ENCODE data around the gene CCDC71. TPM values are rescaled to one million over a fixed set of nuclear protein-coding genes. Genes with fewer than 3 reads are reported as not detected.

CCDC71 gene
- total and polyA plus RNA-seq, 3 donors from 2014 or later: 27.6 to 55.0 (median 34.3) TPM

DNA sequence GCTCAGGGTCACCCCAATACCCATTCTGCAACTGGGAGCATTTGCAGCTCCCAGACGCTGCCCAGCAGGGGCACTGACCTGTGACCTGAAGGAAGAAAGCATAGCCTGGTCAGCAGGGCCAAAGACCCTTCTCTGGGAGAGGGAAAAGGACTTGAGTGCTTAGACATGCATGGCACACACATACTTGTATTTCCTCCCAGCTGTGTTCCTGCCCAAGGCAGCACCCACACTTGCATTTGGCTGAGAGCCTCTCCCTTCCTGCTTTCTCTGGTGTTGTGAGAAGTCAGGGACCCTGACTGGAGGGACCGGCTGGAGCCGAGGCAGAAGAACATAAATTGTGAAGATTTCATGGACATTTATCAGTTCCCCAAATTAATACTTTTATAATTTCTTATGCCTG is 26.1 kb downstream of the CCDC71 start:
- Histone ChIP-seq H3K4me3 (no peak overlapping the region), H3K27me3 (no peaks in the 10 kb centered on the region), H3K36me3 (ENCODE audit: low read depth, missing control alignments) (no peaks in the 10 kb centered on the region), H3K27ac (no peak overlapping the region), H3K9me3 (no peaks in the 10 kb centered on the region), H3K4me1 (peaks cover under 1% of the 10 kb centered on the region)
- intact Hi-C loops (cut with DNase I; ENCODE audit: low total_unique reads): no loop called here
- no peak for TF ChIP-seq POLR2A (IDR thresholded peaks at IDR 0.05)
- TF ChIP-seq, protein P1, sequence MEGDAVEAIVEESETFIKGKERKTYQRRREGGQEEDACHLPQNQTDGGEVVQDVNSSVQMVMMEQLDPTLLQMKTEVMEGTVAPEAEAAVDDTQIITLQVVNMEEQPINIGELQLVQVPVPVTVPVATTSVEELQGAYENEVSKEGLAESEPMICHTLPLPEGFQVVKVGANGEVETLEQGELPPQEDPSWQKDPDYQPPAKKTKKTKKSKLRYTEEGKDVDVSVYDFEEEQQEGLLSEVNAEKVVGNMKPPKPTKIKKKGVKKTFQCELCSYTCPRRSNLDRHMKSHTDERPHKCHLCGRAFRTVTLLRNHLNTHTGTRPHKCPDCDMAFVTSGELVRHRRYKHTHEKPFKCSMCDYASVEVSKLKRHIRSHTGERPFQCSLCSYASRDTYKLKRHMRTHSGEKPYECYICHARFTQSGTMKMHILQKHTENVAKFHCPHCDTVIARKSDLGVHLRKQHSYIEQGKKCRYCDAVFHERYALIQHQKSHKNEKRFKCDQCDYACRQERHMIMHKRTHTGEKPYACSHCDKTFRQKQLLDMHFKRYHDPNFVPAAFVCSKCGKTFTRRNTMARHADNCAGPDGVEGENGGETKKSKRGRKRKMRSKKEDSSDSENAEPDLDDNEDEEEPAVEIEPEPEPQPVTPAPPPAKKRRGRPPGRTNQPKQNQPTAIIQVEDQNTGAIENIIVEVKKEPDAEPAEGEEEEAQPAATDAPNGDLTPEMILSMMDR (IDR thresholded peaks at IDR 0.05): no peak
- DNase-seq: no peak
- 63 to 67% methylated on average over 3 of the region's 3 CpGs for WGBS, 2 donors

DNA sequence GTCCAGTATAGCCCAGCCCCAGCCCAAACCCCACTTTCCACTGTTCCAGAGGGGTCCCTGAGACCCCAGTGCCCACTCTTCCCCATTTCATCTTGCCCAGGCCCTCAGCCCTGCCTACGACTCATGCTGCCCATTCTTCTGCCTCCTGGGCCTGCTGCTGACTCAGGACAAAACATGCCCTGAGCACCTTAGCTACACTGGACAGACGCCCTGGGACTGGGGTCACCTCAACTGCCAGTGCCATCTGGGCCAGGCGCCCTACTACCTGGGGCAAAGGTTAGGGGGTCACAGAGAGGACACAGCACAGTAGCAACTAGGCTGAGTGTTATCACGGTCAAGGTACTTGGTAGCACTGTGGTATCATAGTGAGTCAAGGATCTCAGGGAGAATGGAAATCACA is 30.6 kb downstream of the CCDC71 start:
- H3K9me3 ChIP-seq: no peaks in the 10 kb centered on the region
- H3K27ac ChIP-seq: no peak overlapping the region
- no peaks in the 10 kb centered on the region for H3K36me3 ChIP-seq (ENCODE audit: low read depth, missing control alignments)
- no peak overlapping the region for H3K4me3 ChIP-seq
- TF ChIP-seq, protein P1 (IDR thresholded peaks at IDR 0.05): no peak
- no peak for TF ChIP-seq POLR2A (IDR thresholded peaks at IDR 0.05)
- H3K4me1 ChIP-seq: peaks cover 30% of the 10 kb centered on the region
- intact Hi-C loops (cut with DNase I; ENCODE audit: low total_unique reads): no loop called here
- no peaks in the 10 kb centered on the region for H3K27me3 ChIP-seq
- 81 to 90% methylated on average over 4 of the region's 4 CpGs for WGBS, 2 donors
- DNase-seq: no peak

DNA sequence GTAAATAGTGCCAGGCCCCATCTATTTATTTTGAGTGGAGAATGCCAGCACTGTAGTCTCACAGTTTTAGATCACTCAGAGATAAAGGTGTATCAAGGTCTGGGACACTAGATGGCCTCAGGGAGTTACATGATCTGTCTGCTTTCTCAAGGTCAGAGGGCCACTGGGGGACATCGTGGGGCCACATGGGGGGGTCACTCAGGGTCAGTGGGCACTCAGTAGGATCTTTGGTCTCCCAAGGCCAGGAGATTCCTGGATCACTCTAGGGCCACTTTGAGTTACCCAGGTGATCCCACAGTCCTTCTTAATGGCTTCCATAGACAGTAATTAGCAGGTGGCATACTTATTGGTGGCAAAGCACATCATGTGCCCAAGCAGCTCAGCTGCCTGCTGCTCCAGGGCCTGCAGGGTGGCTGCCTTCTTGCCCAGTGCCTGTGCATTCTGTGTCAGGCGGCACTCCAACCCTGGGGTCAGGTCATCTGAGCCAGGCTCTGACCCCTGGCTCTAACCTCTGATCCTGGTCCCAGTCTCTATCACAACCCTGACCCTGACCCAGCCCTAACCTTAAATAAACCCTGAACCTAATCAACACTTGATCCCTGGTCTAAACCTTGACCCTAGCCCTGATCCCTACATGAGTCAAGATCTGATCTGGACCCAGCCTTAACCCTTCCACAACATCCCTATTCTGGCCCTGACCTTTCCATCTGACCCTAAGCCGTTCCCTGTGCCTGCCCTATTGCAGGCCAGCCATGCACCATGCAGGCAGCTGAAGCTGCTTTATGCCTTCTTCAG is 31.5 kb downstream of the CCDC71 start:
- H3K9me3 ChIP-seq: no peaks in the 10 kb centered on the region

DNA sequence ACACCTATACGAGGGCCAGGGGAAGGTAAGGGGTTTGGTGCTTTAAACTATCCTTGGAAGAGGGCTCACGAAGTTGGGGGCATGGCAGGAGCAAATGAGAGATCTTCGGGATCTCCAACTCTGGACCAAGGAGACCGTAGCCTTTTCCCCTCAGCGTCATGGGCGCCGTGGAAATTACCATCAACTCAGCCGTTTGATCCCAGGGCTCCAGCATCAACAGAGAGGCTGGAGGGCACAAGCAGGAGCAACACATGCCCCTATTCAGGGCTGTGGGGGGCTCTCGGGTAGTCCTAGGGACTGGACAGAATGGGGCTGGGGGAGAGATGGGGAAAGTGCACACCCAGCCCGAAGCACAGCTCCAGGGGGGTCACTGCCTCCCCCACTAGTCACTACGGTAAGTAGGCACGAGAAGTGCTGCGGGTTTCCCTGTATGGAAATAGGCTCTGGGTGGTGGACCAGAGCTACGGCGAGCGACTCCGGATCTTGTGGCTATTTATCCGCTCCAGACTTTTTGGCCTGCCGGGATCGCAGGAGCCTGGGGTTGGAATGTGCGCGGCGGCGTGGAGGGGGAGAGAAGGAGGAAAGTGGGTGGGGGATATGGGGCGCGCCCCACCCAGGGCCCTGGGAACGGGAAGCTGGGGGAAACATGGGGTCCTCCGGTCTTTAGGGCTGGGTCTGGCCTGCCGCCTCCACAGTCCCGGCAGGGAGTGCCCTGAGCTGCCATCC is 32.7 kb downstream of the CCDC71 start:
- intact Hi-C loops (cut with DNase I; ENCODE audit: low total_unique reads): no loop called here
- WGBS, 2 donors: 3 to 4% methylated on average over 21 to 25 of the region's 30 CpGs

More for the DNA sequence above, 31.5 kb downstream of the CCDC71 start:
- no peak for TF ChIP-seq POLR2A (IDR thresholded peaks at IDR 0.05)
- TF ChIP-seq, protein P1 (IDR thresholded peaks at IDR 0.05): no peak
- WGBS, 2 donors: 43 to 48% methylated on average over 3 of the region's 3 CpGs
- Histone ChIP-seq H3K27me3 (no peaks in the 10 kb centered on the region), H3K4me1 (peaks cover 30% of the 10 kb centered on the region), H3K4me3 (no peak overlapping the region), H3K27ac (no peak overlapping the region), H3K36me3 (ENCODE audit: low read depth, missing control alignments) (no peaks in the 10 kb centered on the region)
- intact Hi-C loops (cut with DNase I; ENCODE audit: low total_unique reads): no loop called here
- no peak for DNase-seq

More for the DNA sequence above, 32.7 kb downstream of the CCDC71 start:
- no peaks in the 10 kb centered on the region for H3K36me3 ChIP-seq (ENCODE audit: low read depth, missing control alignments)
- H3K27ac ChIP-seq: peak overlapping the region; percentile 80
- H3K27me3 ChIP-seq: no peaks in the 10 kb centered on the region
- H3K4me1 ChIP-seq: peaks cover 30% of the 10 kb centered on the region
- no peaks in the 10 kb centered on the region for H3K9me3 ChIP-seq
- H3K4me3 ChIP-seq: peak overlapping the region; percentile 64 to 81
- peak; percentile 93 for DNase-seq
- TF ChIP-seq, protein P1 (IDR thresholded peaks at IDR 0.05): no peak
- no peak for TF ChIP-seq POLR2A (IDR thresholded peaks at IDR 0.05)
